WTC11 (cell line): ENCODE data around the gene ADAMTSL4.

Experiments
- ATF3 ChIP-seq: sonication (generic); formaldehyde crosslinking; conservative IDR thresholded peaks from 2 replicates; pipeline ENCODE4 v1.8.1; 2022; ENCODE audit warnings: mild to moderate bottlenecking, missing genetic modification reagents
- CTCF ChIP-seq: fragments of 200-600 bp; IDR thresholded peaks from 2 replicates; pipeline ENCODE4 v1.8.0; 2022; ENCODE audit warnings: antibody characterized with exemption
- ZNF317 ChIP-seq: sonication (generic); formaldehyde crosslinking; IDR thresholded peaks from 2 replicates; pipeline ENCODE4 v1.8.1; 2023; ENCODE audit warnings: low read depth, mild to moderate bottlenecking, moderate library complexity, missing genetic modification reagents, borderline replicate concordance
- TF ChIP-seq, protein P1 (sequence below): sonication (generic); formaldehyde crosslinking; IDR thresholded peaks from 2 replicates; pipeline ENCODE4 v1.8.1; 2022; ENCODE audit warnings: missing genetic modification reagents, borderline replicate concordance
- TF ChIP-seq, protein P2 (sequence below): sonication (generic); formaldehyde crosslinking; IDR thresholded peaks from 2 replicates; pipeline ENCODE4 v1.8.0; 2023; ENCODE audit warnings: missing genetic modification reagents, mild to moderate bottlenecking, borderline replicate concordance

DNA sequence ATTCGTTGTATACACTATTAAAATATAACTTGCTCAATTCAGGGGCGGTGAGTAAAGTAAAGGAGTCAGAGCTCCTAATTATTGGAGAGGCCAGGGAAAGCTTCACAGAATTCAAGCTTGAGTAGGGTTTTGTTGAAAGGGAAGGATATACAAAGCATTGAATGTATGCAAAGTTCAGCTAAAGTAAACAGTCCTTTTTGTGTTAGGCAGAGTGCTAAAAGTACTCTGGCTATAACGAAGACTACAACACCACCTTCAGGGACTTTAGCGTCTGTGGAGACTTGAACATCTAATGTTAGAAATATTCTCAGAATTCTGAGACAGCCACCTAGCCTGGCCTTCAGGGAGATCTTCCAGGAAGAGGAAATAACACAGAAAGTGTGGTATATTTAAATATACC is 32.6 kb upstream of the ADAMTSL4 start:
- TF ChIP-seq CTCF (no peak), ZNF317 (CRISPR knock-in tag) (no peak), ATF3 (CRISPR knock-in tag) (no peak)
- TF ChIP-seq, protein P1, sequence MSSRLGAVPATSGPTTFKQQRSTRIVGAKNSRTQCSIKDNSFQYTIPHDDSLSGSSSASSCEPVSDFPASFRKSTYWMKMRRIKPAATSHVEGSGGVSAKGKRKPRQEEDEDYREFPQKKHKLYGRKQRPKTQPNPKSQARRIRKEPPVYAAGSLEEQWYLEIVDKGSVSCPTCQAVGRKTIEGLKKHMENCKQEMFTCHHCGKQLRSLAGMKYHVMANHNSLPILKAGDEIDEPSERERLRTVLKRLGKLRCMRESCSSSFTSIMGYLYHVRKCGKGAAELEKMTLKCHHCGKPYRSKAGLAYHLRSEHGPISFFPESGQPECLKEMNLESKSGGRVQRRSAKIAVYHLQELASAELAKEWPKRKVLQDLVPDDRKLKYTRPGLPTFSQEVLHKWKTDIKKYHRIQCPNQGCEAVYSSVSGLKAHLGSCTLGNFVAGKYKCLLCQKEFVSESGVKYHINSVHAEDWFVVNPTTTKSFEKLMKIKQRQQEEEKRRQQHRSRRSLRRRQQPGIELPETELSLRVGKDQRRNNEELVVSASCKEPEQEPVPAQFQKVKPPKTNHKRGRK, result no peak
- TF ChIP-seq, protein P2, sequence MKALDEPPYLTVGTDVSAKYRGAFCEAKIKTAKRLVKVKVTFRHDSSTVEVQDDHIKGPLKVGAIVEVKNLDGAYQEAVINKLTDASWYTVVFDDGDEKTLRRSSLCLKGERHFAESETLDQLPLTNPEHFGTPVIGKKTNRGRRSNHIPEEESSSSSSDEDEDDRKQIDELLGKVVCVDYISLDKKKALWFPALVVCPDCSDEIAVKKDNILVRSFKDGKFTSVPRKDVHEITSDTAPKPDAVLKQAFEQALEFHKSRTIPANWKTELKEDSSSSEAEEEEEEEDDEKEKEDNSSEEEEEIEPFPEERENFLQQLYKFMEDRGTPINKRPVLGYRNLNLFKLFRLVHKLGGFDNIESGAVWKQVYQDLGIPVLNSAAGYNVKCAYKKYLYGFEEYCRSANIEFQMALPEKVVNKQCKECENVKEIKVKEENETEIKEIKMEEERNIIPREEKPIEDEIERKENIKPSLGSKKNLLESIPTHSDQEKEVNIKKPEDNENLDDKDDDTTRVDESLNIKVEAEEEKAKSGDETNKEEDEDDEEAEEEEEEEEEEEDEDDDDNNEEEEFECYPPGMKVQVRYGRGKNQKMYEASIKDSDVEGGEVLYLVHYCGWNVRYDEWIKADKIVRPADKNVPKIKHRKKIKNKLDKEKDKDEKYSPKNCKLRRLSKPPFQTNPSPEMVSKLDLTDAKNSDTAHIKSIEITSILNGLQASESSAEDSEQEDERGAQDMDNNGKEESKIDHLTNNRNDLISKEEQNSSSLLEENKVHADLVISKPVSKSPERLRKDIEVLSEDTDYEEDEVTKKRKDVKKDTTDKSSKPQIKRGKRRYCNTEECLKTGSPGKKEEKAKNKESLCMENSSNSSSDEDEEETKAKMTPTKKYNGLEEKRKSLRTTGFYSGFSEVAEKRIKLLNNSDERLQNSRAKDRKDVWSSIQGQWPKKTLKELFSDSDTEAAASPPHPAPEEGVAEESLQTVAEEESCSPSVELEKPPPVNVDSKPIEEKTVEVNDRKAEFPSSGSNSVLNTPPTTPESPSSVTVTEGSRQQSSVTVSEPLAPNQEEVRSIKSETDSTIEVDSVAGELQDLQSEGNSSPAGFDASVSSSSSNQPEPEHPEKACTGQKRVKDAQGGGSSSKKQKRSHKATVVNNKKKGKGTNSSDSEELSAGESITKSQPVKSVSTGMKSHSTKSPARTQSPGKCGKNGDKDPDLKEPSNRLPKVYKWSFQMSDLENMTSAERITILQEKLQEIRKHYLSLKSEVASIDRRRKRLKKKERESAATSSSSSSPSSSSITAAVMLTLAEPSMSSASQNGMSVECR (CRISPR knock-in tag), result no peak
